ENCODE data around the gene CCSER1.
A peak's percentile ranks its signal among the peaks of the same experiment; 100 is the strongest.

CCSER1 gene

DNA sequence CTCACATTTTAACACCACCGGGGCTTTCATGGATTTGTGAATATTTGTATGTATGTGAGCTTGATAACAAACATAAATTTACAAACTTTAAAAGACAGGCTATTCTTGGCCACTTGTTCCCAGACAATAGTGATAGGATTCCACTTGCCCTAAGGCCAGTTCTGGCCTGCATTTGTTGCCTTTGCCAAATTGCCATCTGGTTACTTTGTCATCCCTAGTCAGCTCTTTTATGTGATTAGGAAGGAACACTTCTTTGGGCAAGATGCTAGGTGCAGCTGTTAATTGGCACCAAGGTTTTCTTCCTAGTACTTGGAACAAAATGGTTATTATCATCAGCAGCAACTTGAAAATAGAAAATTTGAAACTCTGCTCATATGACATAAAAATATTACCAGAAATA, 63.3 kb downstream of the CCSER1 start:
- ChIA-PET CTCF (no interaction called here), POLR2A (ENCODE audit: low non-redundant PET) (no interaction called here)
- TF ChIP-seq, protein P1, sequence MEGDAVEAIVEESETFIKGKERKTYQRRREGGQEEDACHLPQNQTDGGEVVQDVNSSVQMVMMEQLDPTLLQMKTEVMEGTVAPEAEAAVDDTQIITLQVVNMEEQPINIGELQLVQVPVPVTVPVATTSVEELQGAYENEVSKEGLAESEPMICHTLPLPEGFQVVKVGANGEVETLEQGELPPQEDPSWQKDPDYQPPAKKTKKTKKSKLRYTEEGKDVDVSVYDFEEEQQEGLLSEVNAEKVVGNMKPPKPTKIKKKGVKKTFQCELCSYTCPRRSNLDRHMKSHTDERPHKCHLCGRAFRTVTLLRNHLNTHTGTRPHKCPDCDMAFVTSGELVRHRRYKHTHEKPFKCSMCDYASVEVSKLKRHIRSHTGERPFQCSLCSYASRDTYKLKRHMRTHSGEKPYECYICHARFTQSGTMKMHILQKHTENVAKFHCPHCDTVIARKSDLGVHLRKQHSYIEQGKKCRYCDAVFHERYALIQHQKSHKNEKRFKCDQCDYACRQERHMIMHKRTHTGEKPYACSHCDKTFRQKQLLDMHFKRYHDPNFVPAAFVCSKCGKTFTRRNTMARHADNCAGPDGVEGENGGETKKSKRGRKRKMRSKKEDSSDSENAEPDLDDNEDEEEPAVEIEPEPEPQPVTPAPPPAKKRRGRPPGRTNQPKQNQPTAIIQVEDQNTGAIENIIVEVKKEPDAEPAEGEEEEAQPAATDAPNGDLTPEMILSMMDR (conservative IDR thresholded peaks at IDR 0.05; ENCODE audit: low read depth): no peak
- no peak for DNase-seq (ENCODE audit: low spot score)
- no peak overlapping the region for H3K27ac ChIP-seq

DNA sequence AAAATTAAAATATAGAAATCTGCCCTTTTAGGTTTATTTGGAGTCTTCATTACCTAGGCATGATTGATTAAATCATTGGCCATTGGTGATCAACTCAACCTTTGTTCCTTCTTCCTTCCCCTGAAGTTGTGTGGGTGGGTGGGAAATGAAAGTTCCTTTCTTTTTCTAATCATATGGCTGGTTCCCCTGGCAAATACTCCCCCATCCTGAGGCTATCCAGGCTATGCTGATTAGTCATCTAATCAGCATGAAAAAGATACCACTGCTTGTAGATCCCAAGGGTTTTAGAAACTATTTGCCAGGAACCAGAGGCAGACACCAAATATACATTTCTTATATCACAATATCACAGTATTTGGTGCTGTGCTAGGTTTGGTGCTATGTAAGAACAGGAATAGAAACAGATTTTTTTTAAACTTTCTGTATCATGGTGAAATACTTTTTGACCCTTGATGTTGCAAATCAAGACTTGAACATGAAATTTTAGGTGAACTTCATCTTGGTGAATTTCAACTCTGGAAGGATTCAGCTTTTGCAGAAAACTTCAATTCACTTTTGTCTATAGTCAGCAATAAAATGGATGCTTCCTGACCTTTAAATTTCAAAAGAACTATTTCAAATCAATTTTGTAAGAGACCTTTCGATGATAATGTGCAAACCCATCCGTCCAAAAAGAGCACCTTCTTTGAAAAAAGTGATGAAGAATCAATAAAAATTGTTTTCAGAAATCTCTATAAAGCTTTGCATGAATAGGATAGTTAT, 71.1 kb downstream of the CCSER1 start:
- CTCF ChIA-PET: no interaction called here
- TF ChIP-seq, protein P1 (conservative IDR thresholded peaks at IDR 0.05; ENCODE audit: low read depth): no peak
- POLR2A ChIA-PET (ENCODE audit: low non-redundant PET): no interaction called here

DNA sequence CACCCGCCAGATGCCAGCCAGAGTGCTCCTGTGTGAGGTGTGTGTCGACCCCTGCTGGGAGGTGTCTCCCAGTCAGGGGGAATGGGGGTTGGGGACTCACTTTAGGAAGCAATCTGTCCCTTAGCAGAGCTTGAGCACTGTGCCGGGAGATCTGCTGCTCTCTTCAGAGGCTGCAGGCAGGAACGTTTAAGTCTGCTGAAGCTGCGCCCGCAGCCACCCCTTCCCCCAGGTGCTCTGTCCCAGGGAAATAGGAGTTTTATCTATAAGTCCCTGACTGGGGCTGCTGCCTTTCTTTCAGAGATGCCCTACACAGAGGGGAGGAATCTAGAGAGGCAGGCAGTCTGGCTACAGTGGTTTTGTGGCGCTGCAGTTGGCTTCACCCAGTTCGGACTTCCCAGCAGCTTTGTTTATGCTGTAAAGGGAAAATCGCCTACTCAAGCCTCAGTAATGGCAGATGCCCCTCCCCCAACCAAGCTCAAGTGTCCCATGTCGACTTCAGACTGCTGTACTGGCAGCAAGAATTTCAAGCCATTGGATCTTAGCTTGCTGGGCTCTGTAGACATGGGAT, 80.8 kb downstream of the CCSER1 start:
- TF ChIP-seq, protein P1 (conservative IDR thresholded peaks at IDR 0.05; ENCODE audit: low read depth): no peak
- ChIA-PET POLR2A (ENCODE audit: low non-redundant PET) (no interaction called here), CTCF (no interaction called here)
- no peak for DNase-seq (ENCODE audit: low spot score)
- H3K27ac ChIP-seq: no peak overlapping the region

More for the DNA sequence above, 71.1 kb downstream of the CCSER1 start:
- H3K27ac ChIP-seq: no peak overlapping the region
- DNase-seq (ENCODE audit: low spot score): no peak

DNA sequence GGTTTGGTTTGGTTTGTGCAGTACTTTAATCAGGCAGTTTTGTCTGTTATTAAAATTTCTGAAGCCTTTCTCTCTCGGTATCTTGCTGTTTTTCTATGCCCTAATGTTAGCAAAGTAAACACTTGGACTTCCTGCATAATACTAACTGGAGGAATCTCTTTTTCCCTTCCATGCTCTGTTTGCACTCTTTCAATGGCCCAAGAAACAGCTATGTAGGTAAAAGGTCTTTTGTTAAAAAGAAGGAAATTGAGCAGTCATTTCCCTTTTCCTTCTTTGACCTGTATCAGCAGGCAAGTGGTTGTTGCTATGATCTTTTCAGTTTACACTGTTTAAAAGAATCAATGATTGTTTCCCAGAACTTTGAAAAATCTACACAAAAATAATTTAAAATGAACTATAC, 82.7 kb downstream of the CCSER1 start:
- ChIA-PET POLR2A (ENCODE audit: low non-redundant PET) (no interaction called here), CTCF (interaction anchor here (0.6 kb wide), 1 partner anchor 283 kb away, joined by 6 read pairs; no protein-coding TSS in a partner anchor)
- no peak overlapping the region for H3K27ac ChIP-seq
- TF ChIP-seq, protein P1 (conservative IDR thresholded peaks at IDR 0.05; ENCODE audit: low read depth): no peak
- no peak for DNase-seq (ENCODE audit: low spot score)

DNA sequence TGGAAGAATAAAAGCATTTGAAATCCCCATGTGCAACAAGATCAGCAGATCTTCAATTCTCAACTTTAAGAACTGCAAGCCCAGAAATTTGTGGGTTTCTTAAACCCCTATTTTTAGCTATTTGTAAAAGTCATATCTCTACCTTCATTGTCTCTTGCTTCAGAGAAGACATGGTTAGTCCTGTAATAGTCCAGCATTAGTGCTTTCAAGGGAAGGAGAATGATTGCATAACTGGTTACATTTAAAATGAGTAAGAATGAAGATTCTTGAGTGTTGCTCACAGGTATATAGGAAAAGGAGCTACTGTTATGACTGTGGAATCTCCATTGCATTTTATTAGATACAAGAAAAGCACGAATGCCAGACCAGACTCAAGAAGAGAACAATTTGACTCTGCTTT, 84.0 kb downstream of the CCSER1 start:
- ChIA-PET CTCF (no interaction called here), POLR2A (ENCODE audit: low non-redundant PET) (no interaction called here)
- no peak overlapping the region for H3K27ac ChIP-seq
- no peak for DNase-seq (ENCODE audit: low spot score)
- TF ChIP-seq, protein P1 (conservative IDR thresholded peaks at IDR 0.05; ENCODE audit: low read depth): no peak

DNA sequence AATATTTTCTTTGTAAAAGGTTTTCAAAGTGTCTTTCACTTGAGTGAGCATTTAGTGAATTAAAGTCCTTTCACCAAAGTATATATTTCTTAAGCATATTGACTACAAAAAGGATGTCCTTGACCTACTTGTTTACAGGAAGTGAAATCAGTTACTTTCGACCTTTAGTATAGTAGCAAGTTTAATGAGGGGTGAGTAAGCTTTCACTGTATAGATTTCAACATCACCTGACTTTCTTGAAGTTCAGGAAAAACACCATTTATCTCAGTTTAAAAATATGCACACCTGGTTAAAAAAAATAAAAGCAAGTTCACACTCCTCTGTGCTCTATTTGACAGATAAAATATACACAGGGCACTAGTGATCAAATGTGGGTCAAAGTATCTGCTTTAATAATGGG, 88.1 kb downstream of the CCSER1 start:
- CTCF ChIA-PET: no interaction called here

More for the DNA sequence above, 88.1 kb downstream of the CCSER1 start:
- DNase-seq (ENCODE audit: low spot score): peak; percentile 42
- POLR2A ChIA-PET (ENCODE audit: low non-redundant PET): no interaction called here
- H3K27ac ChIP-seq: no peak overlapping the region
- TF ChIP-seq, protein P1 (conservative IDR thresholded peaks at IDR 0.05; ENCODE audit: low read depth): no peak

All from RWPE1 (cell line).